Endothelial cell (in vitro differentiated cells): ENCODE measurements around the gene RELB. TPM values are rescaled to one million over a fixed set of nuclear protein-coding genes. Genes with fewer than 3 reads are reported as not detected.
A peak's percentile ranks its signal among the peaks of the same experiment; 100 is the strongest.

Experiments used
- DNase-seq: peaks from one replicate; pipeline ENCODE4 v3.0.0; 2021; ENCODE audit warnings: low spot score
- H3K27ac Mint-ChIP-seq: one replicate; pipeline ENCODE4 v1.8.0; 2021; ENCODE audit warnings: mixed read lengths, inconsistent platforms; ENCODE audit not compliant: unreplicated experiment
- H3K27me3 Mint-ChIP-seq: one replicate; pipeline ENCODE4 v1.8.0; 2021; ENCODE audit warnings: mild to moderate bottlenecking, moderate library complexity, mixed read lengths, inconsistent platforms; ENCODE audit not compliant: unreplicated experiment
- H3K36me3 Mint-ChIP-seq: one replicate; pipeline ENCODE4 v1.8.0; 2021; ENCODE audit warnings: mild to moderate bottlenecking, low read depth, mixed read lengths, inconsistent platforms; ENCODE audit not compliant: unreplicated experiment
- H3K4me1 Mint-ChIP-seq: one replicate; pipeline ENCODE4 v1.8.0; 2021; ENCODE audit warnings: mild to moderate bottlenecking, mixed read lengths, inconsistent platforms; ENCODE audit not compliant: unreplicated experiment
- H3K4me3 Mint-ChIP-seq: one replicate; pipeline ENCODE4 v1.8.0; 2021; ENCODE audit warnings: mild to moderate bottlenecking, mixed read lengths, inconsistent platforms; ENCODE audit not compliant: unreplicated experiment
- H3K9me3 Mint-ChIP-seq: one replicate; pipeline ENCODE4 v1.8.0; 2021; ENCODE audit warnings: mixed read lengths, inconsistent platforms; ENCODE audit not compliant: unreplicated experiment
- total RNA-seq: library from RNA; stranded (reverse); fragmentation: NEBNext Ultra II Directional; extraction: Animal tissue kit (Norgen Biotek cat#: 25700); gene quantifications from one replicate; pipeline ENCODE4 v1.2.1, GENCODE V29; 2021; ENCODE audit not compliant: unreplicated experiment
- TF ChIP-seq, protein P1 (sequence below): fragments of 200-600 bp; sonication (generic); IDR thresholded peaks from one replicate; pipeline ENCODE4 v1.5.0; 2021; ENCODE audit warnings: antibody characterized with exemption; ENCODE audit not compliant: unreplicated experiment

RELB gene
- total RNA-seq, 1 donor from 2014 or later: 8.2 TPM

DNA sequence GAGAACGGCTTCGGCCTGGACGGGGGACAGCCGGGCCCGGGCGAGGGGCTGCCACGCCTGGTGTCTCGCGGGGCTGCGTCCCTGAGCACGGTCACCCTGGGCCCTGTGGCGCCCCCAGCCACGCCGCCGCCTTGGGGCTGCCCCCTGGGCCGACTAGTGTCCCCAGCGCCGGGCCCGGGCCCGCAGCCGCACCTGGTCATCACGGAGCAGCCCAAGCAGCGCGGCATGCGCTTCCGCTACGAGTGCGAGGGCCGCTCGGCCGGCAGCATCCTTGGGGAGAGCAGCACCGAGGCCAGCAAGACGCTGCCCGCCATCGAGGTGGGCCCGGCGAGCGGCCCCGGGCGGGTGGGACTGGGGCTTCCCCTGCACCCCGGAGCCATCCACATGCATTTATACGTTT is 10.7 kb downstream of the RELB start:
- H3K4me1 Mint-ChIP-seq: no peaks in the 10 kb centered on the region
- H3K4me3 Mint-ChIP-seq: no peak overlapping the region
- DNase-seq: no peak
- no peaks in the 10 kb centered on the region for H3K9me3 Mint-ChIP-seq
- peaks cover 1% of the 10 kb centered on the region for H3K27me3 Mint-ChIP-seq
- no peaks in the 10 kb centered on the region for H3K36me3 Mint-ChIP-seq
- H3K27ac Mint-ChIP-seq: no peak overlapping the region
- TF ChIP-seq, protein P1, sequence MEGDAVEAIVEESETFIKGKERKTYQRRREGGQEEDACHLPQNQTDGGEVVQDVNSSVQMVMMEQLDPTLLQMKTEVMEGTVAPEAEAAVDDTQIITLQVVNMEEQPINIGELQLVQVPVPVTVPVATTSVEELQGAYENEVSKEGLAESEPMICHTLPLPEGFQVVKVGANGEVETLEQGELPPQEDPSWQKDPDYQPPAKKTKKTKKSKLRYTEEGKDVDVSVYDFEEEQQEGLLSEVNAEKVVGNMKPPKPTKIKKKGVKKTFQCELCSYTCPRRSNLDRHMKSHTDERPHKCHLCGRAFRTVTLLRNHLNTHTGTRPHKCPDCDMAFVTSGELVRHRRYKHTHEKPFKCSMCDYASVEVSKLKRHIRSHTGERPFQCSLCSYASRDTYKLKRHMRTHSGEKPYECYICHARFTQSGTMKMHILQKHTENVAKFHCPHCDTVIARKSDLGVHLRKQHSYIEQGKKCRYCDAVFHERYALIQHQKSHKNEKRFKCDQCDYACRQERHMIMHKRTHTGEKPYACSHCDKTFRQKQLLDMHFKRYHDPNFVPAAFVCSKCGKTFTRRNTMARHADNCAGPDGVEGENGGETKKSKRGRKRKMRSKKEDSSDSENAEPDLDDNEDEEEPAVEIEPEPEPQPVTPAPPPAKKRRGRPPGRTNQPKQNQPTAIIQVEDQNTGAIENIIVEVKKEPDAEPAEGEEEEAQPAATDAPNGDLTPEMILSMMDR: no peak

DNA sequence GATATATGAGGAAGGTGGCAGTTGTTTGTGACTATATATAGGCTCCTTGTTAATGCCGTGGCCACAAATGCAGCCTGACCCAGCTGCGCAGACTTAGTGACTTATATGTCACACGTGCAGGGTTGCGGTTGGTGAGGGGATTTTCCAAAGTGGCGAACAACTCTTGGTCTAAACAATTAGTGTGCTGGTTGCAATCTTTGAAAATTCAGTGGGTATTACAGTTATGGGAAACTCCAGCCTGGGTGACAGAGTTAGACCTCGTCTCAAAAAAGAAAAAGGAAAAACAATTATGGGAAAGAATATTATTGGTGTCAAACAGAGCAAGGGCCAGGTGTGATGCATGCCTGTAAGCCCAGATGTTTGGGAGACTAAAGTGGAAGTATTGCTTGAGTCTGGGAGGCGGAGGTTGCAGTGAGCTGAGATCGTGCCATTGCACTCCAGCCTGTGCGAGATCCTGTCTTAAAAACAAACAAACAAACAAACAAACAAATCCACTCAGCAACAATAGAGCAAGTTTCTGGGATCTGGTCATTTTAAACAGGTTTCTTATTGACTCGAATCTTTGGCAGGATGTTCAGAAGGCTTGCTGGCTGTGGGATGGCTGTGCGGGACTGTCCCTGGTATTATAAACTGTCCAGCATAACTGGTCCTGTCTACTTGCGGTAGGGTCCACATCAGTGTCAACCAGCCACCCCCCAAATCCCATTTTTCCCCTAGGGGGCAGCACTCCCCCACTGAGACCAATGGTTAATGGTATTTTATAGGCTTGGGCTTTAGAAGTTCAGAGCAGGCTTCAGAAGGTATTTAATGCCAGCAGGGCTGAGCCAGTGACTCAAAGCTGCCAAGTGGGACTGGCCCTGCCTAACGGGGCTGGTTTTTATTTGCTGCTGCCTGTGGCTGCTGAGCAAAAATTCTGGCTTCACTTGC is 15.4 kb downstream of the RELB start:
- Mint-ChIP-seq H3K27me3 (no peaks in the 10 kb centered on the region), H3K36me3 (peaks cover 3% of the 10 kb centered on the region), H3K4me1 (no peaks in the 10 kb centered on the region), H3K9me3 (no peaks in the 10 kb centered on the region), H3K27ac (no peak overlapping the region), H3K4me3 (no peak overlapping the region)
- DNase-seq: peak; percentile 80
- TF ChIP-seq, protein P1: peak; percentile 71

DNA sequence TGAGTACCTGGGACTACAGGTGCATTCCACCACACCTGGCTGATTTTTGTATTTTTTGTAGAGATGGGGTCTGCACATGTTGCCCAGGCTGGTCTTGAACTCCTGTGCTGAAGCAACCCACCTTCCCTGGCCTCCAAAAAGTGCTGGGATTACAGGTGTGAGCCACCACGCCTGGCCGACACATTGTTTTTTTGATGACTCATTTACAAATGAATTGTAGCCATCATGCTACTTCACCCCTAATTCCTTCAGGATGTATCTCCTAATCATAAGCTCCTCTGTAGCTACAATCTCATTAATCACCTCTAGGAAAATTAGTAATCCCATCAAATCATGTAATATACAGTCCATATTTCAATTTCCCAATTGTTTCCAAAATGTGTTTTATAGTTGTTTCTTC is 17.9 kb downstream of the RELB start:
- TF ChIP-seq, protein P1: no peak
- no peak overlapping the region for H3K4me3 Mint-ChIP-seq
- H3K27ac Mint-ChIP-seq: no peak overlapping the region
- peaks cover 2% of the 10 kb centered on the region for H3K27me3 Mint-ChIP-seq
- H3K36me3 Mint-ChIP-seq: peaks cover 3% of the 10 kb centered on the region
- H3K4me1 Mint-ChIP-seq: no peaks in the 10 kb centered on the region
- no peak for DNase-seq
- no peaks in the 10 kb centered on the region for H3K9me3 Mint-ChIP-seq

DNA sequence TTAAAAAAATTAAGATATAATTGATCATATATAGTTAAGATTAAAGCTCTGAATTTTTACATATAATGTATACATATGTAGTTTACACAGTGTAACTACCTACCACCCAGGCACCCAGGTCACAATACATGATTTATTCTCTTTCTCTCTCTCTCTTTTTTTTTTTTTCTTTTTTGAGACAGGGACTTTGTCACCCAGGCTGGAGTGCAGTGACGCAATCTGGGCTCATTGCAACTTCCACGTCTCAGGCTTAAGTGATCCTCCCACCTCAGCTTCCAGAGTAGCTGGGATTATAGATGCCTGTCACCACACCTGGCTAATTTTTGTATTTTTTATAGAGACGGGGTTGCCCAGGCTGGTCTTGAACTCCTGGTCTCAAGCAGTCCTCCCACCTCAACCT is 18.8 kb downstream of the RELB start:
- no peak for DNase-seq
- H3K4me3 Mint-ChIP-seq: no peak overlapping the region
- no peak overlapping the region for H3K27ac Mint-ChIP-seq
- H3K27me3 Mint-ChIP-seq: peaks cover 2% of the 10 kb centered on the region
- peaks cover 3% of the 10 kb centered on the region for H3K36me3 Mint-ChIP-seq
- no peaks in the 10 kb centered on the region for H3K9me3 Mint-ChIP-seq
- H3K4me1 Mint-ChIP-seq: no peaks in the 10 kb centered on the region
- TF ChIP-seq, protein P1: no peak

DNA sequence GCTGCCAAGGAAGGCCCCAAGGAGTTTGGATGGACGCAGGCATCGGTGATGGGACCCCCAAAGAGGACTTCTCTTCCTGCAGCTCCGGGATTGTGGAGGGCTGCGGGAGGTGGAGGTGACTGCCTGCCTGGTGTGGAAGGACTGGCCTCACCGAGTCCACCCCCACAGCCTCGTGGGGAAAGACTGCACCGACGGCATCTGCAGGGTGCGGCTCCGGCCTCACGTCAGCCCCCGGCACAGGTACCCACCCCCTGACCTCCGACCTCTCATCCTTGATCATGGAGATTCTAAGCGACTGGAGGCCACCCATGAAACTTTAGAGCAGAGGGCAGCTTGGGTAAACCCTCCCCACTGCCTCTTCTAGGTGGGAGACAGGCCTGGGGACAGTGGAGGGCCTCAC is 20.7 kb downstream of the RELB start:
- no peak for DNase-seq
- Mint-ChIP-seq H3K4me1 (no peaks in the 10 kb centered on the region), H3K27me3 (peaks cover 2% of the 10 kb centered on the region), H3K36me3 (peaks cover 3% of the 10 kb centered on the region), H3K9me3 (no peaks in the 10 kb centered on the region), H3K27ac (no peak overlapping the region), H3K4me3 (no peak overlapping the region)
- TF ChIP-seq, protein P1: no peak
